ENCODE data around the gene PROX1. TPM values are rescaled to one million over a fixed set of nuclear protein-coding genes. Genes with fewer than 3 reads are reported as not detected.
A peak's percentile ranks its signal among the peaks of the same experiment; 100 is the strongest.

The PROX1 gene
- total RNA-seq, 1 experiment from 2014 or later: not detected

DNA sequence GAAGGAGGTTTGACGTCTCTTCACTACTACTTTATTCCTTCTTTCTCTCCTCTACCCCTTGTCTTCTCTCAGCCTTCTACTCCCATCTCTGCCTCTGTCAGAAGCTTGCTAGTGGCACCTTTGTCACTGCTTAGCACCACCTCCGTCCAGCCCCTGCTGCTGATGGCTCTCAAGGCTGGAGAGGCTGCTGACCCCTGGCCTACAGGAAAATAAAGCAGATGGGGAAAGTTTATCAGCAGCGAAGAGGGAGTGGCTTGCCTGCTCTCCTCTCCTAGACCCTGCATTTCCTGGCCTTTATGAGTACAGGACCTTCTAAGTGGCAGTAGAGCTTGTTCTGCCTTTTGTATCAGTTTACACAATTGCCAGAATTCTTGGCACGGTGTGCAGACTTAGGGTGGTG is 27.0 kb downstream of the PROX1 start:
- in situ Hi-C loops (cut with HindIII; ENCODE audit: low sequenced_read_pairs): no loop called here
- DNase-seq (ENCODE audit: low spot score): no peak

DNA sequence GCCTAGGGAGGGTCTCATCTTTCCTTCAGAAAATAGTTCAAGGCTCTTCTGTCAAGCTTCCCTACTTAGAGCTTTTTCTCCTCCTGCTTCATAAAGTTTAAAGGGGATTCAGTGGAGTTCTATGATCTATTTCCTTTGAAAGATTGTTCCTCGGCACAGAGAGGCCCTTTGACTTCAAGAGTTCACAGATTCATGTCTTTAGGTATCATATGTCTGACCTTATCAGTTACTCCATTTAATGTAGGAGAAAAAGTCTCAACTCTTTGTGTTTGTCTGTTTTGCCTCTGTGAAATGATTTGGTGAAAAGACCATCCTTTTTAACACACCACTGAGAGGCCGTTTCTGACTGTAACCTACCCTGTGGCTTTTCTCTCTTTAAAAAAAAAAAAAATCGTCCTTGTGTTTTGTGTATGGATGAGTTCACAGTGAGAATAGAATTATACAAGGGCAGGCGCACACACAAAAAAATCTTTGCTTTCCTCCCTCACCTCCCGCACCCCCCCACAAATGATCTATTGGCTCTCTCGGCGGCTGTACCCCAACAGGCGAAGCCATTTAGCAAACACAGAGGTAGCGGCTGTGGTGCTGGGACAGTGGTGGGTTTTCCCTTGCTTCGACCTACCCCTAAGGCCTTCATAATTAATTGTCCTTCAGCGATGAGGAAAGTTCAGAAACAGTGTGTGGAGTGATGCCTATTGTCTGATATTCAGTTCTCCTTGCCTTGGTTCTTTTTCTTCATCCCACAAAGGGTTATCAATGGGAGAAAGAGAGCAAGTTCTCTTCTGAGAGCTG is 29.6 kb downstream of the PROX1 start:
- in situ Hi-C loops (cut with HindIII; ENCODE audit: low sequenced_read_pairs): no loop called here
- DNase-seq (ENCODE audit: low spot score): no peak

DNA sequence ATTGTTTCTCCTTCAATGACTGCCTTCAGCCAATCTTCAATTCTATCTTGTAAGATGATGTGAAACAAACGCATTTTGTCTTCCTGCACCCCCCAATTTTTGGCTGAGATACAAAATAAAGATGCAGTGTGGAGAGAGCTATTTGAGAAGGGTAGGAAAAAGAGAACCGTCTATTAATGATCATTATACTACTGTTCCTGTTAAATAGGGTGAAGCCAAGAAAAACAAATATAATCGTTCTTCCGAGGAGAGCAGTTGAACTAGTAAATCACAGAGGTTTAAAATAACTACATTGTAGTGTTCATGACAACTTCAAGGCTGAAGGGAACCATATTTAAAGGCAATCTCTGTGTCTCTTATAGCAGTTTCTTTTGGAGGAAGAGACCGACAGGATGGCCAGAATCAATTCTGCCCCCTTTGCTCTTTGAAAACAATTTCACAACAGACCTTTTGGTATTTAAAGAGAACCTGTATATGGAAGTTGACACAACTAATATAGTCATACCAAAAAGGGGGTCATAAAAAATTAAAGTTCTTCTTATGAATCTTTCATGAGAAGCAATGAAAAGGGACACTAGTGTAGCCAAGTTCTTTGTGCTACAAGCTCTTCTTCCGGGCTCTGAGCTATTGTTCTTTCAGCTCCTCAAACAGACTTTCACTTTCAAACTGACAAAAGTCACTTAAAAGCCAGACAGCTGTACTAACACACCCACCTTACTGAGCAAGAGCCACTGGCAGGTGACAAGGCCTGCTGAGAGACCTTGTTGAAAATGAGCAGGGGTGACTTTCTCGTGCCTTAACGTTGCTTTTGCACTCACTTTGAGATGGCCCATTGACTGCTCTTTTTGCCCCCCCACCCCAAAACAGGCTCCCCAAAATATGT is 30.9 kb downstream of the PROX1 start:
- DNase-seq (ENCODE audit: low spot score): no peak
- in situ Hi-C loops (cut with HindIII; ENCODE audit: low sequenced_read_pairs): no loop called here

DNA sequence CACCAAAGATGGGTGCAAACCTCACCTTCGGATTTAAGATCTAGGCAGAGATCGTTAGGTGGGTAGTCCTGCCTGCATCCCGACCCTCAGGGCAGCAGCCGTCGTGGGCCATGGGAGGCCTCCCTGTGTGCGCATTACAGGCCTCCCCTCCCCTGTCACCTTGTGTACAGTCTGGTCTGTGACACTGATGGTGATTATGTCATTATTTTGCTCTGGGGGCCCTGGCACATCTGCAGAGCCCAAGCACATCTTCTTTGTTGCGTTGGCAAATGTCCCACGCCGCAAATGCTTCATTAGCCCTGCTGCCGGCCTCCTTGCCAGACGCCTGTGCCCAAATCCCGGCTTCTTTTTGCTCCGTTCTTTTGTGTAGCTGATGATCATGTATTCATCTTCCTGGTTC is 31.7 kb downstream of the PROX1 start:
- DNase-seq (ENCODE audit: low spot score): no peak
- in situ Hi-C loops (cut with HindIII; ENCODE audit: low sequenced_read_pairs): no loop called here

DNA sequence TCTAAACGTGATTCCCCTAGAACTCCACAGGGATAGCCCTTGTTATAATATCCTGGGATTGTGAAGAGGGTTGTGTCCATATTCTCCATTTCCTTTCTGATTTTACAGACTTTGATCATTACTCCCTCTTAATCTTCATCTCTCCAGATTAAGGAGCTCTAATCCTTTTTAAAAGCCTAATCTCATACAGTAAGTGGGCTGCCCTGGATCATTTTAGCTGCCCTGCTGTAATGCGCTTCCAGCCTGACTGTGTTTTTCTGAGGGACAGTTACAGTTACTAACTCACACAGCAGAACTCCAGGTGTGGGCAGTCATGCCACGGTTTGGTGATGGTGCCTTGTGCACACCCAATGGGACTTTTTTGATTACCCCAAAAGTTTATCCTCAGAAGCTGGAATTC is 33.5 kb downstream of the PROX1 start:
- no peak for DNase-seq (ENCODE audit: low spot score)

DNA sequence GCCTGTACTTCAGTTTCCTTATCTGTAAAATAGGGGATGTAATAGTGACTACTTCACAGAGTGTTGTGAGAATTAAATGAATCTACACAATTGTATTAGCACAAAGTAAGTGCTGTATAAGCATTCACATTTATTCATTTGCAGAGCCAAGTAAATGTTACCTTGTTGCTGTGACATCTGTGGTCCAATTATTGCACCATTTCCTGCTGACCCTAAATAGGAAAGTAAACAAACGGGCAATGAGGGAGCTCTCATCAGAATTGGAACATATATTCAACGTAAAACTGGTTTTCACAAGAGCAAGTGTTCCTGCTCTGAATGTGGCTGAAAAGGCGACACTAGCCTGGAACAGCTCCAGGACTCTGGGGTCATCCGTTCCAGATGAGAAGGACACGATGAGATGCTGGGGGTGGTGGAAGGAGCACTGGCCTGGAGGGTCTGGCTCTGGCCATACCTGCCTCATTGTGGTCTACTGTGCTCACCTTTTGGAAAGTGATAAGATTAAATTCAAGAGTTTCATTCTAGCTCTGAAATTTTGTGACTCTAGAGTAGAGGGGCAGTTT is 34.5 kb downstream of the PROX1 start:
- in situ Hi-C loops (cut with HindIII; ENCODE audit: low sequenced_read_pairs): no loop called here
- DNase-seq (ENCODE audit: low spot score): no peak

More for the DNA sequence above, 33.5 kb downstream of the PROX1 start:
- in situ Hi-C loops (cut with HindIII; ENCODE audit: low sequenced_read_pairs): no loop called here

DNA sequence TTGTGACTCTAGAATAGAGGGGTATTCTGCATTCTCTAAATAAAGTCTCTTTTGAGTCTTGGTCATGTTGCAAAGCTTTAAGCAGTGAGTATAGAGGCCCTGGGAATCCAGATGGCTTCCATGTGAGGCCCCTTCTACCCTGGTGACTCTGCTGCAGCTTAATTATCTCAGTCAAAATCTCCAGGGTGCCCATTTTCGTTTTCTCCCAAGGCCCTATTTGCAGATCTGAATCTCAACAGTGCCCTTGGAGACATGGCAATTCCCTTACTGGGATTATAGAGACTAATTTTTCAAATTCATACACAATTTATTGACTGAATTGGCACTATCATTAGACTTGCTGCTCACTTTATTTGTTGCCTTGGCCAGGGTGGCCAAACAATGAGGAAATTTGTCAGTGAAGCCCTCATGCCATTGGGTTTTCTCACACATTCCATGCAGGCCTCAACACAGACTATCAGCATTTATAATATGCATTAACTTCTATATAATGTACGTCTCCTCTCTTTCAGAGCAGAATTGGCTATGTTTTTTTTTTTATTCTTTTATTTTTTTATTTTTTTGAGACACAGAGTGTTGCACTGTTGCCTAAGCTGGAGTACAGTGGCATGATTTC is 35.1 kb downstream of the PROX1 start:
- no peak for DNase-seq (ENCODE audit: low spot score)
- in situ Hi-C loops (cut with HindIII; ENCODE audit: low sequenced_read_pairs): no loop called here

DNA sequence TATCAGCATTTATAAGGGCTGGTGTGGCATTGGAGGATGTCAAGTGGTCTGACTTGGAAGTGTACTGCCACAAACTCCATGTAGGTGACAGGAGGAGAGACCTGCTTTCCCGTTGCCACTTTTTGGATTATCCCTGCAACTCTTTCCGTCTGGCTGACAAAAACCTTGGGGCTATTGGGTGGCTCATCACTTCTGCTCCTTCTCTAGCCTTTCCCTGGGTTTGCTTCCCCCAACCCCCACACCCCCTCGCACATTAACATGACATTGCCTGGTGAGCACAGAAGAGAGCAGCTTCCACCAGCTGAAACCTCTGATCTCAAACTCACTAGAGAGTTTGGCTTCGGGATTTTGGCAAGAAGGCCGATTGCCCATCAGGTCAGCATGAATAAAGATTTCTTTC is 39.2 kb downstream of the PROX1 start:
- in situ Hi-C loops (cut with HindIII; ENCODE audit: low sequenced_read_pairs): no loop called here
- no peak for DNase-seq (ENCODE audit: low spot score)

DNA sequence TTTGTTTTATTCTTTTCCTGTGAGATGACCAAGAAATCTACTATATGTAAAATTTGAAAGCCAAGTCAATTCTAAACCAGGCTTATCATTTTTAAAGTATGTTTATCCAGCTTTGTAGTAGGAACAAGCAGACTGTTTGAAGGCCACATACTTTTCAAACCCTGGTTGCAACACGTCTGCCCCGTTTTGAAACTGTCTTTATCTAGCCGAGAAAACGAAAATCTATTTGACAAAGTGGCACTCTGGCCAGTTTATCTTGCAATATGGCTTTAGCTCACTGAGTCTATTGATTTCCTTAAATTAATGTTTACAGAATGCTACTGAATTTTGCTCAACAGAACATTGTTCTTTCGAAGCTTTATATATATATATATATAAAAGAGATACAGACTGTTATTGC is 39.7 kb downstream of the PROX1 start:
- in situ Hi-C loops (cut with HindIII; ENCODE audit: low sequenced_read_pairs): no loop called here
- no peak for DNase-seq (ENCODE audit: low spot score)

DNA sequence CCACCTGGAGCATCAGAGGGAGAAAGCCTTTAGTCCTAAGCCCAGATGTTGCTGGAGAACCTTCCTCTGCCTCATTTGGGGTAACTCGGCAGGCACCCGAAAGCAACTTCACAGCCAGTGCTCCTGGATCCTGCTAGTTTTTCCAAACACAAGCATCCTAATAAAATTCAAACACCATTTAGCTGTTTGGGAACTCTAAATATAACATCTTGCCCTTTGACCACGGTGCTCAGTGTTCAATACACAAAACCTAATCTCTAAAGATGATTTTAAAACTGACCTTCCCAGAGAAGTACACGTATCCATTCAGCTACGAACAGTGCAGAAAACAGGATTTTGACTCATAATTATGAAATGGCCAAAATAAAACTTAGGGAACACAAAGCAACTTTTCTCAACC is 40.3 kb downstream of the PROX1 start:
- no peak for DNase-seq (ENCODE audit: low spot score)
- in situ Hi-C loops (cut with HindIII; ENCODE audit: low sequenced_read_pairs): no loop called here

DNA sequence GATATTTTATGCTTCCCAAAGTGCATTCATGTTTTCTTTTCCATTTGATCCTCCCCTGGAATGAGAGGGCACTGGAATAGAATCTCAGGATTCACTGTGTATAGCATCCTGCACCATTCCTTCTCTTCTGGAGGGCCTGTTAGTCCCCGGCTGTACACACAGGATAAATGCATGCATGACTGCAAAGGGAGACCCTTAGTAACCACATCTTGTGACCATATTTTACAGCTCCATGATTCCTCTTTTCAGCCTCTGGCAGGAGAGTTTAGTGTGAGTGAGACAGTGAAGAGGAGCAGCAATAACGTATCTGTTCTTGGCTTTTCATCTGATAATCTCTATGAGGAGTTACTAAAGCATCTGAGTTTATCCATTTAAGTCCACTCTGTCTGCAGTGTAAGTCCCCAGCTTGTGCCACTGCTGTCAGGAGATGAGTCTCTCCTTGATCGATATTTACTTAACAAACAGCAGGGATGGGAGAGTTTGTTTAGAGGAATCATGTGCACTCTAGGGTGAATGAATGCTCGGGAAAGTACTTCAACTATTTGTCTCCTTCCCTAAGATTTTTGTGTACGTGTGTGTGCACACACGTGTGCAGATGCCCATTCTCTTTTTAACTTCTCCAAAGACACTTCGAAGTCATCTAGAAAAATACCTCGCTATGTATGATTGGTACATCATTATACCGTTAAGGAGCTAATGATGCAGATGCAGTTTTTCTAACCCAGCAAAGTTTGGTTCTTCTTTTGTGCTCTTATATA is 41.1 kb downstream of the PROX1 start:
- DNase-seq (ENCODE audit: low spot score): no peak
- in situ Hi-C loops (cut with HindIII; ENCODE audit: low sequenced_read_pairs): no loop called here

DNA sequence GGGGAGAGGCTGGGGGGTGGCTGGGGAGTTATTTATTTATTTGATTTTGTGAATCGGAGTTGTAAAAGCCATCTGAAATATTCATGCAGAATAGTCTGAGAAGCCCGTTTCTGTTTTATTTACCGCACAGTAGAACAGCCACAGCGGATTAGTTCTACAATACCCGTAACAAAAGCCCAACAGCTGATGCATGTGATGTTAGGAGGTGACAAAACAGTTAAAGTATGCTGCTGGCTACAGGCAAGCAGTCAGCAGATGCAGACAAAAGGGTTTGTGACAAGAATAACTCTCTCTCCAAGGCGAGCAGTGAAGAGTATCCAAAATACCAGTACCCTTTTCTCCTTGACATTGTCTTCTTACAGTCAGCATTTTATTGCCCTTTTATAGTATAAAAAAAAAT is 42.0 kb downstream of the PROX1 start:
- no peak for DNase-seq (ENCODE audit: low spot score)
- in situ Hi-C loops (cut with HindIII; ENCODE audit: low sequenced_read_pairs): no loop called here

DNA sequence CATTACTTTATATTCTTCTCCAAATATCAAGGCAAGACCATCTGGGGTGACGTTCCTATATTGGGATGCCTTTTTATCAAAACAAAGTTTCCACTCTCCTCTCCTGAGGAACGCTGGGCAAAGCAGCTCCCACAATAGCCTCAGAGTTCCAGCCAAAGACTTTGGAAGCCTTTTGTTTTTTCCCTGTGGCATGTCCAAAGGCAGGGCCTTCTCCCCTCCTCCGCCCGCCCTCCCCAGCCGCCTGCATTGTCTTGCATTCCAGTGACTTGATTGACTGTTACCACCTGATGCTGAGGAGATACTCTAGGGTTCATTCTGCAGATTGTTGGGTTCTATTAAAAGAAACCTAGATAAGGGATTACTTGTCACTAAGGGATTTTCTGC is 43.5 kb downstream of the PROX1 start:
- no peak for DNase-seq (ENCODE audit: low spot score)
- in situ Hi-C loops (cut with HindIII; ENCODE audit: low sequenced_read_pairs): no loop called here

DNA sequence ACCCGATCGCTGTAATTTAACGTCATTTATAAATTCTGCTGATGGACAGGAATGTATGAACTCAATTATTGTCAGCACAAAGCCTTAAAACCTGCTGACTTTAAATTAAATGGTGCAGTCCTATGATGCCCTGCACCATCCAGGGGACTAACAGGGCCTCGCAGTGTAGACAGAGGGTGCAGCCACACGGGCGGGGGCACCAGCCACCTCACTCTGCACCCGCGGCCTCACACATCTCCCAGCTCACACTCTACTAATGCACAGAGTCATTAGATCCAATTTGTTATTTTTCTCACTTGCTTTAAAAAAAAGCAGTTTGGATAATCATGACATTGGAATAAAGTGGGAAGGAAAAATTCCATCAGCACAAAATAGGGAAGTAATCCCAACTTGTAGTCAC is 49.7 kb downstream of the PROX1 start:
- DNase-seq (ENCODE audit: low spot score): no peak
- in situ Hi-C loops (cut with HindIII; ENCODE audit: low sequenced_read_pairs): no loop called here

DNA sequence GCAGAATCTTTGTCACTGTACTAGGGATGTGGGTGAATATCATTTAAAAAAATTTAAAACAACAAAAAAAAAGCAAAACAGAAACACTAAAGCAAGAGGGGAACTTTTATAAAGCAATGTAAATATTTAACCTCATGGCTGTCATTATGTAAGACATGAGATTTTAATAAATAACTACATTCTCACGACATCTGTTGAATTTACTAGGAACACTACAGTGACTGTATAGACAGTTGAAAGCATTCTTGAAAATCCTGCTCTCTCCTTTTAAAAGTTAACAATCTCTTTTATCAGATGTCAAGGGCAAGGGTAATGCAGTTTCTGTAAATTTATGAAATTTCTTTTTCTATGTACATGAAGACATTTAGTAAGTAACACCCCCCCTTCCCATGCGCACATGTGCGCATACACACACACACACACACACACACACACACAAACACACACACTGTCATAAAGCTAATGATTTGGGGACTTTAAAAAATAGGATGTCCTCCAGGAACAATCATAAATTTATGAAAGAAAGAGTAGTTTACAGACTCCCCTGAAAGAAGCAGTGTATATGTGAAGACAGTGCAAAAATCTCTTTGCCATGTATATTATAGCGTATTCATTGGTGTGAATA is 51.7 kb downstream of the PROX1 start:
- in situ Hi-C loops (cut with HindIII; ENCODE audit: low sequenced_read_pairs): no loop called here
- DNase-seq (ENCODE audit: low spot score): no peak

DNA sequence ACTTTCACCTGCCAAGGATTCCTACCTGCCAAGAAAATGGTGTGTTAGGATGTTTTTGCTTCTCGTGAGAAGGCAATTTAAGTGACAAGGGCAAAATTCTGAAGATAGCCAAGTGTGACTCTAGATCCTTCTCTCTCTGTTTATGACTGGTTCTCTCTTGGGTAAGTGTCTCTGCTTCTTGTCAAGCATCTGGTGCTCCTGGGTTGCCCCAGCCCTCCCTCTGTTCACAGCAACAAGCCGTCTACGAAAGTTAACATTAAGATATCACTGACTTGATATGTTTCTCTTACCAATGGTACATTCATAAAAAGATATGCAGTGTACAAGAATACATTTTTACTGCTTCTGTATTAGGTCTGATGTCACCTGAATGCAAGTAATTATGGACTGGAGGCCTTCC is 55.4 kb downstream of the PROX1 start:
- in situ Hi-C loops (cut with HindIII; ENCODE audit: low sequenced_read_pairs): no loop called here

DNA sequence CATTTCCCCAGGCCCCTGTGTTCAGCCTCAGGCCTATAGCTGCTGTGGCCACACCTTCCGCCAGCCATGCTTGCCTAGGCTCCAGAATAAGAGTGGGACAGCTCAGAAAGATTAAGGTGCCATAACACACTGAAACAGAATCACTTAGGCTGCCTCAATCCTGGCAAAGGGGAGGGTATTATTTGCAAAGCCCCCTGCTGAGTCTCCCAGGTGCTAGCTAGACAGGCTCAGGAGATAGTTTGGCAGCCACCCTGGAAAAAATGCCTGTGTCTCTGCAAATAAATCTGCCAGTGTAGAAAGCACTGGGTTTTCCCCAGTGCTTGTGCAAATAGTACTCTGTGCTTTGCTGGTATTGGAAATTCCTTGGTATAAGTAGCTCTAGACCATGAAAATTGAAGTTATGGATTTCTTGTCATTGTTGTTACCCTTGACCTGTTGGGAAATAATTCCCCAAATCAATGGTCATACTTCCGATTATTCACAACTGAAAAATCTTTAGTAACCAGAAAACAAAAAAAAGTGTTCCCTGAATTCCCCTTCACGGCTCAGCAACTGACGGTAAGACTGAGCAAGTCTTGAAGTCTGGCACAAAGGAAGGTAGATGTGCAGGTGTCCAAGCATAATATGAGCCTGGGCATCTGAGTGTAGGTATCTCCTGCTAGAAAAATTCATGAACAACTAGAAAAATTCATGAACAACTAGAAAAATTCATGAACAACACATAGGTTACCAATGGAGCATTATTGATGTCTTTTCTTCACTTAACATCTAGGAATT is 56.9 kb downstream of the PROX1 start:
- in situ Hi-C loops (cut with HindIII; ENCODE audit: low sequenced_read_pairs): no loop called here
- peak; percentile 73 for DNase-seq (ENCODE audit: low spot score)

More for the DNA sequence above, 55.4 kb downstream of the PROX1 start:
- no peak for DNase-seq (ENCODE audit: low spot score)
